ENCODE measurements around the gene BUB1B.
"Not testable (repeated sequence)": the region's sequence is repeated elsewhere in the genome, so short reads cannot be mapped to it uniquely, and the experiment has no call there.

The BUB1B gene

GRCh38 chr15:40149339-40149738 lies 11.5 kb upstream of the BUB1B start:
- TF ChIP-seq EZH2phosphoT487 (IDR thresholded peaks at IDR 0.05; ENCODE audit: low read depth) = no peak
- TF ChIP-seq, protein P1, sequence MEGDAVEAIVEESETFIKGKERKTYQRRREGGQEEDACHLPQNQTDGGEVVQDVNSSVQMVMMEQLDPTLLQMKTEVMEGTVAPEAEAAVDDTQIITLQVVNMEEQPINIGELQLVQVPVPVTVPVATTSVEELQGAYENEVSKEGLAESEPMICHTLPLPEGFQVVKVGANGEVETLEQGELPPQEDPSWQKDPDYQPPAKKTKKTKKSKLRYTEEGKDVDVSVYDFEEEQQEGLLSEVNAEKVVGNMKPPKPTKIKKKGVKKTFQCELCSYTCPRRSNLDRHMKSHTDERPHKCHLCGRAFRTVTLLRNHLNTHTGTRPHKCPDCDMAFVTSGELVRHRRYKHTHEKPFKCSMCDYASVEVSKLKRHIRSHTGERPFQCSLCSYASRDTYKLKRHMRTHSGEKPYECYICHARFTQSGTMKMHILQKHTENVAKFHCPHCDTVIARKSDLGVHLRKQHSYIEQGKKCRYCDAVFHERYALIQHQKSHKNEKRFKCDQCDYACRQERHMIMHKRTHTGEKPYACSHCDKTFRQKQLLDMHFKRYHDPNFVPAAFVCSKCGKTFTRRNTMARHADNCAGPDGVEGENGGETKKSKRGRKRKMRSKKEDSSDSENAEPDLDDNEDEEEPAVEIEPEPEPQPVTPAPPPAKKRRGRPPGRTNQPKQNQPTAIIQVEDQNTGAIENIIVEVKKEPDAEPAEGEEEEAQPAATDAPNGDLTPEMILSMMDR (IDR thresholded peaks at IDR 0.05; ENCODE audit: low read depth, low read length) = no peak
- H3K9me3 ChIP-seq (ENCODE audit: insufficient read depth, low read length) = no peaks in the 10 kb centered on the region
- no peaks in the 10 kb centered on the region for H3K36me3 ChIP-seq (replicated peaks; ENCODE audit: low read depth, low read length)
- H3K4me3 ChIP-seq (ENCODE audit: low read length) = no peak overlapping the region
- no peak overlapping the region for H3K27ac ChIP-seq (ENCODE audit: low read length)
- H3K4me1 ChIP-seq (ENCODE audit: low read length) = no peaks in the 10 kb centered on the region
- H3K9ac ChIP-seq (ENCODE audit: low read length) = no peak overlapping the region
- no peaks in the 10 kb centered on the region for H4K20me1 ChIP-seq (ENCODE audit: insufficient read depth, low read length)
- no peaks in the 10 kb centered on the region for H3K79me2 ChIP-seq (ENCODE audit: low read length)
- H2AFZ ChIP-seq (ENCODE audit: low read depth, low read length) = no peak overlapping the region
- H3K27me3 ChIP-seq (ENCODE audit: low read depth, low read length) = no peaks in the 10 kb centered on the region
- H3K4me2 ChIP-seq (ENCODE audit: low read length) = no peak overlapping the region

- no peak overlapping the region for H3K27ac ChIP-seq (ENCODE audit: low read length)
- no peak overlapping the region for H2AFZ ChIP-seq (ENCODE audit: low read depth, low read length)
- no peaks in the 10 kb centered on the region for H3K9me3 ChIP-seq (ENCODE audit: insufficient read depth, low read length)
- H3K4me2 ChIP-seq (ENCODE audit: low read length) = no peak overlapping the region
- H4K20me1 ChIP-seq (ENCODE audit: insufficient read depth, low read length) = no peaks in the 10 kb centered on the region
- H3K4me3 ChIP-seq (ENCODE audit: low read length) = no peak overlapping the region
- H3K9ac ChIP-seq (ENCODE audit: low read length) = no peak overlapping the region
- TF ChIP-seq, protein P1 (IDR thresholded peaks at IDR 0.05; ENCODE audit: low read depth, low read length) = no peak
- no peak for TF ChIP-seq EZH2phosphoT487 (IDR thresholded peaks at IDR 0.05; ENCODE audit: low read depth)
- H3K36me3 ChIP-seq (replicated peaks; ENCODE audit: low read depth, low read length) = no peaks in the 10 kb centered on the region
- H3K4me1 ChIP-seq (ENCODE audit: low read length) = peaks cover 2% of the 10 kb centered on the region
- no peaks in the 10 kb centered on the region for H3K27me3 ChIP-seq (ENCODE audit: low read depth, low read length)
- H3K79me2 ChIP-seq (ENCODE audit: low read length) = no peaks in the 10 kb centered on the region
These were observed 10.5 kb upstream of the BUB1B start for GRCh38 chr15:40150163-40150925.

GRCh38 chr15:40151499-40151898 lies 9.4 kb upstream of the BUB1B start:
- Histone ChIP-seq H3K27me3 (ENCODE audit: low read depth, low read length) (no peaks in the 10 kb centered on the region), H3K27ac (ENCODE audit: low read length) (no peak overlapping the region), H3K79me2 (ENCODE audit: low read length) (no peaks in the 10 kb centered on the region), H4K20me1 (ENCODE audit: insufficient read depth, low read length) (no peaks in the 10 kb centered on the region), H3K4me3 (ENCODE audit: low read length) (no peak overlapping the region), H3K36me3 (replicated peaks; ENCODE audit: low read depth, low read length) (no peaks in the 10 kb centered on the region), H3K4me1 (ENCODE audit: low read length) (peaks cover 11% of the 10 kb centered on the region), H3K9ac (ENCODE audit: low read length) (no peak overlapping the region), H3K4me2 (ENCODE audit: low read length) (no peak overlapping the region), H2AFZ (ENCODE audit: low read depth, low read length) (no peak overlapping the region), H3K9me3 (ENCODE audit: insufficient read depth, low read length) (no peaks in the 10 kb centered on the region)
- TF ChIP-seq, protein P1 (IDR thresholded peaks at IDR 0.05; ENCODE audit: low read depth, low read length) = no peak
- no peak for TF ChIP-seq EZH2phosphoT487 (IDR thresholded peaks at IDR 0.05; ENCODE audit: low read depth)

DNA sequence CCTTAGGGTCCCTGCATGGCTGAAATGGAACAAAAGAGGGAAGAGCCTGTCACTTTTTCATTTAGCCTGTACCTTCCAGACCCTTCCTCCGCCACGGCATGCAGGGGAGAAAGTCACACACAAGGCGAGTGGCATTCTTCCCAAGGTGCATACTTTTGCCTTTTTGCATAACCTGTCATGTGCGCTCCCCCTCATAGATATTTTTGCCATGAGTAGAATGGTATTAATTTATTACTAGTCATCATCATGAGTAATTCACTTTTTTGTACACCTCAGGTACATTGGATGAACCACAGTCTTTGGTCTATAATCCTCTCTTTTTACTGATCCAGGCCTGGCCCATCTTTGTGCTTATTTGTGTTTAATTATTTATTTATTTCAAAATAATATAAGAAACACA lies 8.9 kb upstream of the BUB1B start:
- H2AFZ ChIP-seq (ENCODE audit: low read depth, low read length) = no peak overlapping the region
- no peak overlapping the region for H3K4me2 ChIP-seq (ENCODE audit: low read length)
- no peaks in the 10 kb centered on the region for H3K9me3 ChIP-seq (ENCODE audit: insufficient read depth, low read length)
- H3K79me2 ChIP-seq (ENCODE audit: low read length) = no peaks in the 10 kb centered on the region
- H3K4me3 ChIP-seq (ENCODE audit: low read length) = no peak overlapping the region
- H4K20me1 ChIP-seq (ENCODE audit: insufficient read depth, low read length) = no peaks in the 10 kb centered on the region
- H3K27me3 ChIP-seq (ENCODE audit: low read depth, low read length) = no peaks in the 10 kb centered on the region
- H3K27ac ChIP-seq (ENCODE audit: low read length) = no peak overlapping the region
- no peak overlapping the region for H3K9ac ChIP-seq (ENCODE audit: low read length)
- no peaks in the 10 kb centered on the region for H3K36me3 ChIP-seq (replicated peaks; ENCODE audit: low read depth, low read length)
- H3K4me1 ChIP-seq (ENCODE audit: low read length) = peaks cover 11% of the 10 kb centered on the region
- TF ChIP-seq EZH2phosphoT487 (IDR thresholded peaks at IDR 0.05; ENCODE audit: low read depth) = no peak
- TF ChIP-seq, protein P1 (IDR thresholded peaks at IDR 0.05; ENCODE audit: low read depth, low read length) = no peak

- not testable (repeated sequence) for H3K4me3 ChIP-seq (ENCODE audit: low read length); H2AFZ ChIP-seq (ENCODE audit: low read depth, low read length); H3K9ac ChIP-seq (ENCODE audit: low read length); H3K27me3 ChIP-seq (ENCODE audit: low read depth, low read length); H3K36me3 ChIP-seq (replicated peaks; ENCODE audit: low read depth, low read length); H3K4me2 ChIP-seq (ENCODE audit: low read length); H3K9me3 ChIP-seq (ENCODE audit: insufficient read depth, low read length); H3K79me2 ChIP-seq (ENCODE audit: low read length); H4K20me1 ChIP-seq (ENCODE audit: insufficient read depth, low read length); H3K27ac ChIP-seq (ENCODE audit: low read length)
- H3K4me1 ChIP-seq (ENCODE audit: low read length) = peaks cover 11% of the 10 kb centered on the region
These were observed 6.0 kb upstream of the BUB1B start for GRCh38 chr15:40154821-40155220.
